ENCODE results near the gene KLHL3.

The KLHL3 gene

DNA sequence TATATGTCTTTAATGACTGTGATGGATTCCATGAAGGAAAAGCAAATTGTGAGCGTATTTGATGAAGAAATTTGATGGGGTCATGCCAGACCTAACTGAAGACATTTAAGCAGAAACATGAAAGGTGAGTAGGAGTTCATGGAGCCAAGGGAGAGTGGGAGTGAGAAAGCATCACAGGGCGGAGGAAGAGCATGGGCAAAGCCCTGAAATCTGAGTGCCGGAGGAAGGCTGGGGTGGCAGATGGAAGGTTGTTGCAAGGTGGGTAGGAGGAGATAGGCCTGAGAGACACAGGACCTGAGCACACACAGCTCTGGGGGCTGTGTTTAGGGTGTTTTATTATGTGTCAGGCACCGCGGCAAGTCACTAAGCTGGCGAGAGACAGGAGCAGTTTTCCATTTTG, 136.4 kb downstream of the KLHL3 start:
- Mint-ChIP-seq H3K9me3 (no peaks in the 10 kb centered on the region), H3K4me3 (no peak overlapping the region), H3K27me3 (peaks cover 28% of the 10 kb centered on the region), H3K4me1 (ENCODE audit: low read depth) (no peaks in the 10 kb centered on the region), H3K27ac (no peak overlapping the region), H3K36me3 (ENCODE audit: low read depth) (no peaks in the 10 kb centered on the region)

DNA sequence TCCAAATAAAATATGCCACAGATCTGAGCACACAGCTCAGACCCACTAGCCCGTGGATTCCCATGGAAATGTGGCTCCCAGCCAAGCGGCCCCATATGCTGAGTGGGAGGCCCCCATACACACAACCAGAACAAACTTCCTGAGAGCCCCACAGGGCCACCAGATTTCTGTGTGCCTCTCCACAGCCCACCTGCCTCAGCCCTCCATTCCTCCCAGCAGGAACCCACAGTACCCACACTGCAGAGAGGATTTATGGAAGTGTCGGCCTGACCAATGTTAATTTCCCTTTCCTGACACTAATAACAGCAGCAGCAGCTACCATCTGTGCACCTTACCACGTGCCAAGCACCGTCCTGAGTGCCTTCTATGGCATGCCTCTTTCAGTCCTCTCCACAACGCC, 137.5 kb downstream of the KLHL3 start:
- peaks cover 36% of the 10 kb centered on the region for H3K27me3 Mint-ChIP-seq
- H3K4me1 Mint-ChIP-seq (ENCODE audit: low read depth) = no peaks in the 10 kb centered on the region
- H3K36me3 Mint-ChIP-seq (ENCODE audit: low read depth) = no peaks in the 10 kb centered on the region
- H3K9me3 Mint-ChIP-seq = no peaks in the 10 kb centered on the region
- H3K27ac Mint-ChIP-seq = no peak overlapping the region
- no peak overlapping the region for H3K4me3 Mint-ChIP-seq

DNA sequence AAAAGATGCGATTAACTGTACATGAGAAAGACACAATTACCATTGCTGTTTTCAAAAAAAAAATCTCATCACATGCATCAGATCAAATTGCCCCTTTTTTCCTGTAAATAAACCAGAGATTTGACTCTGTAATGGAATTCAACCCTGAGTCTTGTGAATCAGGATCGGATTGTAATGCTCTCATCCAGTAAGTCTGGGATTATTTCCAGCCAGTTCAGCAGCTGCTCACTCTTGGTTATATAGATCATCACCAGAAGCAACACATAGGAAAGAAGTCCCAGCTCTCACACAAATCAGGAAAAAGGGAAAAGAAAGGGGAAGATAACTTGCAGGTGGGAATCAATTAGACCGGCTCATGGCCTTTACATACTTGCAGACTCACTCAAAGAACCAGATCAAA, 138.9 kb downstream of the KLHL3 start:
- H3K9me3 Mint-ChIP-seq = no peaks in the 10 kb centered on the region
- H3K27me3 Mint-ChIP-seq = peaks cover 45% of the 10 kb centered on the region
- H3K36me3 Mint-ChIP-seq (ENCODE audit: low read depth) = no peaks in the 10 kb centered on the region
- no peak overlapping the region for H3K4me3 Mint-ChIP-seq
- H3K4me1 Mint-ChIP-seq (ENCODE audit: low read depth) = no peaks in the 10 kb centered on the region
- no peak overlapping the region for H3K27ac Mint-ChIP-seq

DNA sequence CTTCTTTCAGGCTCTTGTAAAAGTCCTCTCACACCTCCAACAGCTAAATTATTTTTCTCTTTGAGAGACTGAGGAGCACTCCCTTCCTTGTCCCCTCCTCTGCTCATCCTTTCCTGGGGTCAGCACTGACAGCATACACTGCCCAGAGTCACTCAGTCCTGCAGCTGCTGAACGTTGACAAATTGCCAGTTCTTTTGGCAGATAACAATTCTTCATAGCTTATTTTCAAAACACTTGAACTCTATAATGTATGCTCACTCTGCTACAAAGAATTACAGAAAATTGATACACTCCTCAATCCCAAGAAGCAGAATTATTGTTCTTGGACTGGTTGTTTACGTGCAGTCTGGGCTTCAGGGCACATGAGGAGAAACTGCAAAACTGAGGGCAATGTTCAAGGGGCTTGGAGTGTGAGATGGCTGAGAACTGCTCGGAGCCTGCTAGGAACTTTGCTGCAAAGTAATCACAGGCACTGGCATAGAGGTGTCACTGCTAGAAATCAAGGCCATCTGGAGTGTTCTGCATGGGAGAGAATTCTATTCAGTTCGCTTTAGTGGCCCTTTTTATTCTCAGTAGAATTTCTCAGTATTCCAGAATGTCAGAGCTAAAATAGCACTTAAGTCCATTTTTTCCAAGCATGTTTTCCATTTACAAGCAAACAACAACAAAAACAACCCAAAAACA, 140.4 kb downstream of the KLHL3 start:
- H3K27me3 Mint-ChIP-seq = peaks cover 49% of the 10 kb centered on the region
- H3K4me1 Mint-ChIP-seq (ENCODE audit: low read depth) = no peaks in the 10 kb centered on the region
- no peaks in the 10 kb centered on the region for H3K36me3 Mint-ChIP-seq (ENCODE audit: low read depth)
- H3K9me3 Mint-ChIP-seq = no peaks in the 10 kb centered on the region
- H3K4me3 Mint-ChIP-seq = no peak overlapping the region
- H3K27ac Mint-ChIP-seq = no peak overlapping the region

DNA sequence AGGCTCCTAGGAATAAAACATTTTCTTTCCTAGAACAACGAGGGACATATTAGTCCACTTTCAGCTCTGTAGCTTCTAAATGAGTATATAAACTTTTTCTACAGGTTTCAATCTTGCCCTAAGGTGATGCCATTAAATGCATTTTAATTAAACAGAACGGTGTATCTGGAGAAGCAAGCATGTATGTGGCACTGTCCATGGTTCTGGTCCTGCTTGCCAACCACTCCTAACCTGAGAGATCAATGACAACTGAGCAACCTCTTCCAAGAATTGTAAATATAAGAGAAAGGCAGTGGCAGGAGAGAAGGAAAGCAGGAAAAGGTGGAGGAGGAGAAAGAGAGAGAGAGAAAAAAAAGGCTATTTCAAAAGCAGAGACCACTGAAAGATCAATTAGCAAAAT, 141.2 kb downstream of the KLHL3 start:
- Mint-ChIP-seq H3K36me3 (ENCODE audit: low read depth) (no peaks in the 10 kb centered on the region), H3K4me1 (ENCODE audit: low read depth) (no peaks in the 10 kb centered on the region), H3K9me3 (no peaks in the 10 kb centered on the region), H3K27me3 (peaks cover 49% of the 10 kb centered on the region), H3K27ac (no peak overlapping the region), H3K4me3 (no peak overlapping the region)

DNA sequence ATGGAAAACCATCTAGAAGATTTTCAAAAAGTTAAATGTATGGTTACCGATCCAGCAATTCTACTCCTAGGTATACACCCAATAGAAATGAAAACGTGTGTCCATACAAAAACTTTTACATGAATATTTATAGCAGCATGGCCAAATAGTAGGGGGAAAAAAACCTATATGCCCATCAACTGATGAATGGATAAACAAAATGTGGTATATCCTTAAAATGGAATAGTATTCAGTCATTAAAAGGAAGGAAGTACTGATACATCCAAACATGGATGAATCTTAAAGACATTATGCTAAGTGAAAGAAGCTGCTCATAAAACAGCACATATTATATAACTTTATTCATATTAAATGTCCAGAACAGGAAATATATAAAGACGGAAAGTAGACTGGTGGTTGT, 143.6 kb downstream of the KLHL3 start:
- Mint-ChIP-seq H3K9me3 (no peaks in the 10 kb centered on the region), H3K27me3 (peaks cover 45% of the 10 kb centered on the region), H3K36me3 (ENCODE audit: low read depth) (no peaks in the 10 kb centered on the region), H3K4me3 (no peak overlapping the region), H3K4me1 (ENCODE audit: low read depth) (peaks cover 5% of the 10 kb centered on the region), H3K27ac (no peak overlapping the region)

DNA sequence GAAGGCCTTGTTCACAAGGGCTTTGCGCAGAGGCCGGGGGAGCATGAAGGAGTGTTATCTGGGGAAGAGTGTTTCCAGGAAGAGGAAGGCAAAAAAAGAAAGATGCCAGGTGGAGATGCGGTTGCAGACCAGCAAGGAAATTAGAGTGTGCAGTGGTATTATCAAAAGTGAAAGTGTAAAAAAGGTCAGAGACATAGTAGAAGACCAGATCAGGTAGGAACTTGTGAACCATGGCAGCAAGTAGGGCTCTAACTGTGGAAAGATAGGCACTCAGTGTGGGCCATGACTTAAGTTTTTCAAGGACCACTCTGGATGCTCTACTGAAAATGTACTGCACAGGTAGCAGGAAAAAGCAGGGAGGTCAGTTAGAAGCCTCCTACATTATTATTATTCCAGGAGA, 146.7 kb downstream of the KLHL3 start:
- Mint-ChIP-seq H3K4me1 (ENCODE audit: low read depth) (peaks cover 5% of the 10 kb centered on the region), H3K27ac (no peak overlapping the region), H3K9me3 (no peaks in the 10 kb centered on the region), H3K27me3 (peaks cover 43% of the 10 kb centered on the region), H3K36me3 (ENCODE audit: low read depth) (no peaks in the 10 kb centered on the region), H3K4me3 (no peak overlapping the region)

DNA sequence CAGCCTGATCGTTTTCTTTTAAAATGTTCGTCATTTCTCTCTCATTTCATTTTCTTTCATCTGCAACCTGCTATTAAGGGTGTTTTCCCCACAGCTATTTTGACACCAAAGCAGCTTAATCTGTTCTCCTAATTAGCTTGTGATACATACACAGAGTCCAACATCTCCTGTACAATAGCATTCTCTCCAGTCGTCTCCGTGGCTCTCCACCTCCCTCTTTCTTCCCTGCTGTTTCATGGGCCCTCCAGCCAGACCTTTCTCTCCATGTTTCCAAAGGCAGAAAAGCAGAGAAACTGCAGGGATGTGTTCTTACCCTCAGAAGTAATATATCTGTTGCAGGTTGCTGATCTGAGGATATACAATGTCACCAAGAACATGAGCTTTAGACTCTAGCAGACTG, 148.0 kb downstream of the KLHL3 start:
- Mint-ChIP-seq H3K36me3 (ENCODE audit: low read depth) (no peaks in the 10 kb centered on the region), H3K4me3 (no peak overlapping the region), H3K27ac (no peak overlapping the region), H3K27me3 (peaks cover 32% of the 10 kb centered on the region), H3K9me3 (no peaks in the 10 kb centered on the region), H3K4me1 (ENCODE audit: low read depth) (peaks cover 5% of the 10 kb centered on the region)

DNA sequence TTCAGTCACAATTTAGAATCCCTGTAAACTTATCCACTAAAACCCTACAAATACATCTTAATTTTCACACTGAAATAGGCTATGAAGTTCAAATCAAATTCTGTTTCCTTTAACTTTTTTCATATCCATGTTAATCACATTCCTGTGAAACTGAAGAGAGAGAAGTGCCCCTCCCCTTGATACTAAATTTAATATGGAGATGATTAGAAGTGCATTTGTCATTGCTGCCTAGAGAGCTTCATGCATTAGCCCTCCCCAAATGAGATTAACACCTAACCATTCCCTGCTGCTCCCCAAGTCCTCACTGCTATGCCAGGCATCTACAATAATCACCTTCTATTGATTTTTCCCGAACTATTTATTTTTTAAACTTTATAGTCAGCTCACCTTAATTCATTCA, 151.6 kb downstream of the KLHL3 start:
- H3K4me3 Mint-ChIP-seq = no peak overlapping the region
- H3K27ac Mint-ChIP-seq = no peak overlapping the region
- H3K36me3 Mint-ChIP-seq (ENCODE audit: low read depth) = no peaks in the 10 kb centered on the region
- H3K27me3 Mint-ChIP-seq = peaks cover 28% of the 10 kb centered on the region
- peaks cover 5% of the 10 kb centered on the region for H3K4me1 Mint-ChIP-seq (ENCODE audit: low read depth)
- no peaks in the 10 kb centered on the region for H3K9me3 Mint-ChIP-seq

DNA sequence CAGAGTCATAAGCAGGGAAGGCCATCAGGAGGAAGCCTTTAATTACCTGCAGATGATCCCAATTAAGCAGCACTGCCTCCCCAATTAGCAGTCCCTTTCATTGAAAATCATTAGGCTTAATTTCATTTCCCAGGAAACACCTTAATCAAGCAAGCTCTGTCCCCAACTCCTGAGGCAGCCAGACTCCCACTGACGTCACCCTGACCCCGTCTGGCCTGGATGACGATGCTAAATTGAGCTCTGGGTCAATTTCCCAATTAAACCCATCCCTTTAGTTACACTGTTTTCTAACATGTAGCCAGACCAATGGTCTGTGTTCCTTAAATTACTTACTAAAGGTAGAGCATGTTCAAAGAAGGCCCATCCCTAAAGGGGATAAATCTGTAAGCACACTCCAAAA, 152.8 kb downstream of the KLHL3 start:
- H3K27ac Mint-ChIP-seq = no peak overlapping the region
- H3K4me1 Mint-ChIP-seq (ENCODE audit: low read depth) = no peaks in the 10 kb centered on the region
- H3K27me3 Mint-ChIP-seq = peaks cover 20% of the 10 kb centered on the region
- no peak overlapping the region for H3K4me3 Mint-ChIP-seq
- no peaks in the 10 kb centered on the region for H3K36me3 Mint-ChIP-seq (ENCODE audit: low read depth)
- H3K9me3 Mint-ChIP-seq = no peaks in the 10 kb centered on the region

DNA sequence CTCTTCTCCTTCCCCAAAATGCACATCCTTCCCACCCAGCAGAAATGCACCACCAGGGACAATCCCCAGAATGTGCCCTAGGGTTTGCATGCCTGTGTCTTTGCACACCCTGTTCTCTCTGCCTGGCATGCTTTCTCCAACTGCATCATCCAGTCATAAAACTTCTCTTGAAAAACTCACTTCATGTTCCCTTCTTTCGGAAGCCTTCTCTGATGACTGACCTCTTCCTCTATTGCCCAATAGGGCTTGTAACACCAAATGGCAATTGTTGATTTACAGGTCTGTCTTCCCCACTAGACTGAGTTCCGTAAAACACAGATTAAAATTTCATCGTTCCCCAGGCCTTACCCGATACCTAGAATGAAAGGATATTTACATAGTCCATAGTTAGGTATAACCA, 153.7 kb downstream of the KLHL3 start:
- H3K4me1 Mint-ChIP-seq (ENCODE audit: low read depth) = no peaks in the 10 kb centered on the region
- no peaks in the 10 kb centered on the region for H3K9me3 Mint-ChIP-seq
- H3K36me3 Mint-ChIP-seq (ENCODE audit: low read depth) = no peaks in the 10 kb centered on the region
- no peak overlapping the region for H3K4me3 Mint-ChIP-seq
- peaks cover 14% of the 10 kb centered on the region for H3K27me3 Mint-ChIP-seq
- no peak overlapping the region for H3K27ac Mint-ChIP-seq

DNA sequence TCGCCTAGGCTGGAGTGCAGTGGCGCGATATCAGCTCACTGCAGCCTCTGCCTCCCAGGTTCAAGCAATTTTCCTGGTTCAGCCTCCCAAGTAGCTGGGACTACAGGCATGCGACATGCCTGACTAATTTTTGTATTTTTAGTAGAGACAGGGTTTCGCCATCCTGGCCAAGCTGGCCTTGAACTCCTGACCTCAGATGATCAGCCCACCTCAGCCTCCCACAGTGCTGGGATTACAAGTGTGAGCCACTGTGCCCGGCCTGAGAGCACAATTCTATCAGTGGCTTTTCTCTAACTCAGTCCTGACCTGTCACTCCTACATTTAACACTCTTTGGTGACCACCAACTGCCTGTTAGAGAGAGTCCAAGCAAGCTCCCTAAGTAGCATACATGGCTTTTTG, 154.1 kb downstream of the KLHL3 start:
- Mint-ChIP-seq H3K36me3 (ENCODE audit: low read depth) (no peaks in the 10 kb centered on the region), H3K27me3 (peaks cover 12% of the 10 kb centered on the region)

DNA sequence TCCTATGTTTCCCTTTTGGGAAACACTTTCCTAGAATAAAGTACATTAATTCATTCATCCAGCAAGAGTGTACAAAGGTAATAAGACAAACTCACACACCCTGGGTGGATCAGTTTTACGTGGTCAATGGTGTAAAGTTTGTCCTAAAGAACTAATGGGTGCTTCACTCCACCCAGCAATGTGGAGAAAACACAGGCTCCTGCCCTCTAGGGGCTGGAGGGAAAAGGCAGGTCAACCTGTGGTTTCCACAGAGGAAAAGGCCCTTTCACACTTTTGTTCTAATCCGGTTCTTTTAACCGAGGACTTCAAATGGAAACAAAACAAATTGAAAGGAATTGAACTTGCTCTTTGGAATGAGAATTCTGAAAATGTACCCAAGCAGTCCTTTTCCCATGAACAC, 155.9 kb downstream of the KLHL3 start:
- Mint-ChIP-seq H3K27me3 (peaks cover 8% of the 10 kb centered on the region), H3K36me3 (ENCODE audit: low read depth) (no peaks in the 10 kb centered on the region), H3K4me1 (ENCODE audit: low read depth) (no peaks in the 10 kb centered on the region), H3K27ac (no peak overlapping the region), H3K9me3 (no peaks in the 10 kb centered on the region), H3K4me3 (no peak overlapping the region)

More for the DNA sequence above, 154.1 kb downstream of the KLHL3 start:
- no peak overlapping the region for H3K4me3 Mint-ChIP-seq
- no peak overlapping the region for H3K27ac Mint-ChIP-seq
- no peaks in the 10 kb centered on the region for H3K4me1 Mint-ChIP-seq (ENCODE audit: low read depth)
- no peaks in the 10 kb centered on the region for H3K9me3 Mint-ChIP-seq

DNA sequence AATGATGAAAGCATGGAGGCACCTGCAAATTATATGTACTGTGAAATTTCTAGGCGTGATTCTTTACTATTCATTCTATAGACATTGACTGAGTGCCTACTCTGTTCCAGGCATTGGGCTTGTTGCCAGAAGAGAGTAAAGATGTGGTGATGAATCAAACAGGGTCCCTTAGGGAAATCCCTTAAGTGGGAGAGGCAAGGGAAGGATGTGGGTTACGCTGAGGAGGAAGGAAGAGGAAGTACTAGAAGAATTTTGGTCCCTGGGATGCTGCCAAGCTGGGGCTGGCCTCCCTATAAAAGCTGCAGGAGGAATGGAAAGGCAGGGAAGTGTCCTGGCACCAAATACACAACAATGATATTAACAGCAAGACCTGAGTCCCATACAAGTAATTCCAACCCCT, 160.0 kb downstream of the KLHL3 start:
- H3K9me3 Mint-ChIP-seq = no peaks in the 10 kb centered on the region
- peaks cover 26% of the 10 kb centered on the region for H3K27me3 Mint-ChIP-seq
- H3K27ac Mint-ChIP-seq = no peak overlapping the region
- no peaks in the 10 kb centered on the region for H3K36me3 Mint-ChIP-seq (ENCODE audit: low read depth)
- no peaks in the 10 kb centered on the region for H3K4me1 Mint-ChIP-seq (ENCODE audit: low read depth)
- no peak overlapping the region for H3K4me3 Mint-ChIP-seq

DNA sequence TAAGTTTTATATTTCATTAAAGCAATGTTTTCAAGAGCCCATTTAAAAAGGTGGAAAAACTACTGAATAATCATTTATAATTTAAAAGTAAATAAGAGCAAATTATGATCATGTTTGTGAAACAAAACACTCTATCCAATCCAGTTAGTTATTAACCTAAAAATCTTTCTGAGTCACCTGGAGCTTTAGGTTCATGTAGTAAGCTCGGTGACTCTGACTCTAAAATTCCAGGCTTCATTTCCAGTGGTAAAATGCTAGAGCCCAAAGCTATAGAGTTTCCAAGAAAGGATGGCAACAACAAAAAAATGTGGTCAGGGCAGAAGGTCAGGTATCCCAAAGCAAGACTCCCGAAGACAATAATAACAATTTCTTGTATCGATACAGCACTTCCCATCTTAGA, 160.7 kb downstream of the KLHL3 start:
- H3K27me3 Mint-ChIP-seq = peaks cover 26% of the 10 kb centered on the region
- no peak overlapping the region for H3K27ac Mint-ChIP-seq
- H3K36me3 Mint-ChIP-seq (ENCODE audit: low read depth) = no peaks in the 10 kb centered on the region
- H3K9me3 Mint-ChIP-seq = no peaks in the 10 kb centered on the region
- H3K4me1 Mint-ChIP-seq (ENCODE audit: low read depth) = no peaks in the 10 kb centered on the region
- H3K4me3 Mint-ChIP-seq = no peak overlapping the region

DNA sequence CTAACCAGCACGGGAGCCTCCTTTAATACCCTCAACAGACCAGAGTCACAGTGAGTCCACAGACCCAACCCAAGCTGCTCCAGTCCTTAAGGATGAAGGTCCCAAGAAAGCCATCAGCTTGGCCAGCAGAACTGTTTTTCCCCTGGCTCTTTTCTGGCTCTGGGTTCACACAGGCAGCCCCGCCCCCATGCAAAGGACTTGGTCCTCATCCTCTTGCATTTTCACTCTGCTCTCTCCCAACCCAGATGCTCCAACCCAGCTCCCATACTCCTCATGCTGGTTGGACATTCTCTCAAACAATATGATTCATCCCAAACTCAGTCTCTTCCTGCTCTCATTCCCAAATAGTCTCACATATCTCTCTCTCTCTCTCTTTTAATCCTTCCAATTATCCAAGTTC, 162.5 kb downstream of the KLHL3 start:
- Mint-ChIP-seq H3K27me3 (peaks cover 31% of the 10 kb centered on the region), H3K4me1 (ENCODE audit: low read depth) (no peaks in the 10 kb centered on the region), H3K4me3 (no peak overlapping the region), H3K27ac (no peak overlapping the region), H3K36me3 (ENCODE audit: low read depth) (no peaks in the 10 kb centered on the region), H3K9me3 (no peaks in the 10 kb centered on the region)
